H1 (cell line): ENCODE results near the gene HTR2A. TPM values are rescaled to one million over a fixed set of nuclear protein-coding genes. Genes with fewer than 3 reads are reported as not detected.

ENCODE experiments used
- CTCF ChIA-PET: fragments of 300-600 bp; sonication (Branson Sonifier 250); formaldehyde crosslinking; loops from one replicate; lab custom pipeline; 2021; ENCODE audit not compliant: partially characterized antibody; lab: Charles Lee
- POLR2A ChIA-PET: fragments of 300-600 bp; sonication (Branson Sonifier 250); formaldehyde crosslinking; loops from one replicate; lab custom pipeline; 2021; ENCODE audit warnings: inconsistent platforms; ENCODE audit not compliant: partially characterized antibody; lab: Charles Lee
- DNase-seq, 2 experiments: peaks; one replicate each; pipeline versions ENCODE4 v3.0.0 to v3.0.0-alpha.2; 2010 to 2022; ENCODE audit warnings: low spot score in 2 of 2, low read depth in 1 of 2, mixed read lengths in 1 of 2
- FAIRE-seq: peaks from 2 replicates; lab custom pipeline; 2011; peaks lifted over from hg19 to GRCh38; lab: Jason Lieb, UNC
- H2AFZ ChIP-seq: 2 replicates; pipeline ENCODE4 v1.8.1; 2012; ENCODE audit warnings: low read length, inconsistent platforms
- H2AK5ac ChIP-seq: 2 replicates; pipeline ENCODE4 v1.6.1; 2013; ENCODE audit warnings: low read depth, low read length
- H2BK120ac ChIP-seq: replicated peaks from 2 replicates; pipeline ENCODE3; 2013; ENCODE audit warnings: low read depth, low read length, inconsistent platforms
- H2BK12ac ChIP-seq: 2 replicates; pipeline ENCODE4 v1.6.1; 2013; ENCODE audit warnings: low read depth, low read length
- H2BK15ac ChIP-seq: 2 replicates; pipeline ENCODE4 v1.6.1; 2013; ENCODE audit warnings: low read length
- H2BK20ac ChIP-seq: 2 replicates; pipeline ENCODE4 v1.6.1; 2013; ENCODE audit warnings: low read length
- H2BK5ac ChIP-seq: 2 replicates; pipeline ENCODE4 v1.6.1; 2013; ENCODE audit warnings: low read depth, low read length
- H3K14ac ChIP-seq: 2 replicates; pipeline ENCODE4 v1.6.1; 2013; ENCODE audit warnings: inconsistent platforms; ENCODE audit not compliant: insufficient read length
- H3K18ac ChIP-seq: 2 replicates; pipeline ENCODE4 v1.6.1; 2013; ENCODE audit warnings: low read length; ENCODE audit errors: extremely low read depth
- H3K23ac ChIP-seq: 2 replicates; pipeline ENCODE4 v1.6.1; 2013; ENCODE audit warnings: inconsistent platforms; ENCODE audit not compliant: insufficient read length
- H3K23me2 ChIP-seq: 2 replicates; pipeline ENCODE4 v1.6.1; 2013; ENCODE audit warnings: low read depth, low read length
- H3K27ac ChIP-seq: 2 replicates; pipeline ENCODE4 v1.6.1; 2011; ENCODE audit warnings: low read depth, low read length, inconsistent platforms
- H3K27me3 ChIP-seq, 4 experiments: replicated peaks in 1 of 4; 1 replicate in 1 of 4; 2 replicates in 3 of 4; pipeline versions ENCODE4 v1.6.1 to v1.8.1; 2011 to 2013; ENCODE audit warnings: low read length in 3 of 4, mild to moderate bottlenecking in 3 of 4, inconsistent platforms in 2 of 4, mixed read lengths in 2 of 4, moderate library complexity in 1 of 4; ENCODE audit not compliant: control insufficient read depth in 3 of 4, insufficient read depth in 3 of 4; ENCODE audit errors: extremely low read depth in 1 of 4
- H3K36me3 ChIP-seq, 4 experiments: 2 replicates each; pipeline versions ENCODE4 v1.6.1 to v1.8.1; 2011 to 2013; ENCODE audit warnings: mild to moderate bottlenecking in 4 of 4, low read length in 3 of 4, moderate library complexity in 2 of 4, control low read depth in 1 of 4, inconsistent platforms in 1 of 4; ENCODE audit not compliant: insufficient read depth in 4 of 4, control insufficient read depth in 2 of 4
- H3K4ac ChIP-seq: replicated peaks from 2 replicates; pipeline ENCODE3; 2013; ENCODE audit warnings: low read length, low read depth, mixed read lengths, inconsistent platforms; ENCODE audit not compliant: insufficient read length
- H3K4me1 ChIP-seq, 4 experiments: replicated peaks in 1 of 4; 1 replicate in 1 of 4; 2 replicates in 3 of 4; pipeline versions ENCODE4 v1.6.1 to v1.8.1; 2011 to 2013; ENCODE audit warnings: low read length in 3 of 4, inconsistent platforms in 2 of 4, mixed read lengths in 1 of 4; ENCODE audit not compliant: insufficient read depth in 4 of 4, control insufficient read depth in 3 of 4
- H3K4me2 ChIP-seq, 2 experiments: 2 replicates each; pipeline versions ENCODE4 v1.6.1 to v1.8.1; 2011 to 2013; ENCODE audit warnings: low read depth in 2 of 2, low read length in 2 of 2, control low read depth in 1 of 2, inconsistent platforms in 1 of 2, mild to moderate bottlenecking in 1 of 2; ENCODE audit not compliant: insufficient read depth in 1 of 2
- H3K4me3 ChIP-seq, 4 experiments: fragments of 200-600, 300-600 bp in 1 of 4; sonication (generic), shearing (Covaris generic), sonication (Bioruptor Twin) in 1 of 4; 2 replicates each; pipeline versions ENCODE4 v1.5.1 to v1.8.1; 2011 to 2016; ENCODE audit warnings: low read length in 4 of 4, low read depth in 3 of 4, control low read depth in 2 of 4, inconsistent platforms in 2 of 4, mild to moderate bottlenecking in 2 of 4, mixed read lengths in 1 of 4, moderate library complexity in 1 of 4; ENCODE audit not compliant: insufficient read depth in 2 of 4; ENCODE audit errors: extremely low read depth in 1 of 4
- H3K56ac ChIP-seq: replicated peaks from 2 replicates; pipeline ENCODE3; 2013; ENCODE audit warnings: low read depth, mild to moderate bottlenecking, mixed read lengths, low read length, inconsistent platforms; ENCODE audit not compliant: insufficient read length
- H3K79me1 ChIP-seq: 2 replicates; pipeline ENCODE4 v1.6.1; 2013; ENCODE audit warnings: low read depth, low read length, control low read depth
- H3K79me2 ChIP-seq, 2 experiments: 2 replicates each; pipeline versions ENCODE4 v1.6.1 to v1.8.1; 2012 to 2013; ENCODE audit warnings: low read length in 2 of 2, mild to moderate bottlenecking in 2 of 2, inconsistent platforms in 1 of 2; ENCODE audit not compliant: insufficient read depth in 2 of 2, control insufficient read depth in 1 of 2
- H3K9ac ChIP-seq, 4 experiments: replicated peaks in 1 of 4; 1 replicate in 1 of 4; 2 replicates in 3 of 4; pipeline versions ENCODE4 v1.6.1 to v1.8.1; 2011 to 2013; ENCODE audit warnings: low read depth in 3 of 4, low read length in 3 of 4, control low read depth in 2 of 4, mild to moderate bottlenecking in 2 of 4, moderate library complexity in 2 of 4, inconsistent platforms in 1 of 4; ENCODE audit errors: extremely low read depth in 1 of 4
- H3K9me3 ChIP-seq, 2 experiments: 2 replicates each; pipeline versions ENCODE4 v1.6.1 to v1.8.1; 2012 to 2013; ENCODE audit warnings: mild to moderate bottlenecking in 2 of 2, moderate library complexity in 2 of 2, control low read depth in 1 of 2, inconsistent platforms in 1 of 2, low read depth in 1 of 2, low read length in 1 of 2, mixed read lengths in 1 of 2; ENCODE audit not compliant: insufficient read depth in 2 of 2
- H4K20me1 ChIP-seq, 2 experiments: replicated peaks in 1 of 2; 2 replicates each; pipeline versions ENCODE3 to v1.8.1; 2011 to 2013; ENCODE audit warnings: inconsistent platforms in 2 of 2, low read length in 2 of 2, mild to moderate bottlenecking in 1 of 2; ENCODE audit not compliant: insufficient read depth in 2 of 2, control insufficient read depth in 1 of 2
- H4K5ac ChIP-seq: 2 replicates; pipeline ENCODE4 v1.6.1; 2013; ENCODE audit warnings: low read length, low read depth, mixed read lengths, inconsistent platforms; ENCODE audit not compliant: insufficient read length
- H4K8ac ChIP-seq: 2 replicates; pipeline ENCODE4 v1.8.0; 2013; ENCODE audit warnings: mild to moderate bottlenecking, moderate library complexity, low read length, inconsistent platforms; ENCODE audit not compliant: insufficient read depth; ENCODE audit errors: extremely low read depth
- H4K91ac ChIP-seq: replicated peaks from 2 replicates; pipeline ENCODE3; 2013; ENCODE audit warnings: low read length, mixed read lengths, inconsistent platforms; ENCODE audit not compliant: insufficient read length
- ASH2L ChIP-seq: fragments of 200-600, 300-600 bp; sonication (generic); IDR thresholded peaks from one replicate; pipeline ENCODE4 v1.7.1; 2017; ENCODE audit warnings: low read length
- GABPA ChIP-seq: IDR thresholded peaks from 2 replicates; pipeline ENCODE4 v1.6.1; 2011; ENCODE audit warnings: mild to moderate bottlenecking, low read length, moderate library complexity, borderline replicate concordance; ENCODE audit not compliant: insufficient read depth
- RNF2 ChIP-seq: fragments of 200-900, 300-1000 bp; sonication (generic); IDR thresholded peaks from 2 replicates; pipeline ENCODE4 v1.7.1; 2016; ENCODE audit warnings: borderline replicate concordance, low read depth, mild to moderate bottlenecking, antibody characterized with exemption, low read length; ENCODE audit not compliant: poor library complexity, severe bottlenecking; ENCODE audit errors: missing control alignments
- SIN3A ChIP-seq, 2 experiments: IDR thresholded peaks in 1 of 2; conservative IDR thresholded peaks in 1 of 2; 2 replicates each; pipeline ENCODE4 v1.6.1; 2011 to 2012; ENCODE audit warnings: low read length in 2 of 2, improper control_type of control experiment in 1 of 2, low read depth in 1 of 2, mild to moderate bottlenecking in 1 of 2
- SP1 ChIP-seq: IDR thresholded peaks from 2 replicates; pipeline ENCODE4 v1.6.1; 2011; ENCODE audit warnings: low read depth, low read length
- TAF7 ChIP-seq: optimal IDR thresholded peaks from 2 replicates; pipeline ENCODE3; 2011; ENCODE audit warnings: low read depth, mild to moderate bottlenecking, inconsistent platforms, low read length, moderate library complexity, borderline replicate concordance
- YY1 ChIP-seq: IDR thresholded peaks from 2 replicates; pipeline ENCODE4 v1.6.1; 2011; ENCODE audit warnings: low read depth, mild to moderate bottlenecking, low read length
- WGBS, 2 experiments: shearing (Covaris generic) in 1 of 2; methylation state at CpG; one replicate each; pipeline versions ENCODE4 v1.1.6 to v1.1.7; 2013 to 2015; ENCODE audit warnings: low lambda C conversion rate in 2 of 2, mixed read lengths in 2 of 2, inconsistent platforms in 1 of 2, low coverage in 1 of 2, missing lambda C conversion rate in 1 of 2; ENCODE audit not compliant: insufficient replicate concordance in 2 of 2, insufficient coverage in 1 of 2, insufficient read length in 1 of 2; ENCODE audit errors: extremely low coverage in 1 of 2, missing lambda C conversion rate in 1 of 2; 5-methylcytosine and 5-hydroxymethylcytosine counted together
- polyA plus RNA-seq, 7 experiments: library from polyadenylated mRNA; depleted of rRNA in 3 of 7; stranded (reverse) in 5 of 7; unstranded in 2 of 7; fragments of >200 nt in 5 of 7; fragments of 200-250 nt in 2 of 7; gene quantifications; 1 replicate in 5 of 7; 2 replicates in 1 of 7; 4 replicates in 1 of 7; pipeline versions ENCODE4 v1.2.1 to v1.2.3, GENCODE V29; 2011 to 2013; ENCODE audit warnings: missing spikeins in 2 of 7, mixed read lengths in 2 of 7
- total RNA-seq: library from RNA; stranded (reverse); fragmentation: NEBNext Ultra II Directional; extraction: Animal tissue kit (Norgen Biotek cat#: 25700); gene quantifications from 2 replicates; pipeline ENCODE4 v1.2.1, GENCODE V29; 2021
- TF ChIP-seq, protein P1 (sequence below): IDR thresholded peaks from 2 replicates; pipeline ENCODE4 v1.6.1; 2012; ENCODE audit warnings: low read length, inconsistent platforms
- TF ChIP-seq, protein P2 (sequence below): IDR thresholded peaks from 2 replicates; pipeline ENCODE4 v1.6.1; 2012; ENCODE audit warnings: inconsistent platforms

The HTR2A gene
- total and polyA plus RNA-seq, 2 of the 8 experiments (the other 6 are each of a cell fraction or from before 2014, with no cell fraction given), result not detected

- Histone ChIP-seq H2AK5ac (no peak overlapping the region), H3K9me3 (no peaks in the 10 kb centered on the region), H2BK12ac (no peak overlapping the region), H3K18ac (no peak overlapping the region), H4K8ac (no peak overlapping the region), H4K5ac (no peak overlapping the region), H4K91ac (no peak overlapping the region), H3K4me1 (no peaks in the 10 kb centered on the region), H2AFZ (no peak overlapping the region), H3K23me2 (no peaks in the 10 kb centered on the region; the same call in 1 of the 2 replicates), H4K20me1 (no peaks in the 10 kb centered on the region), H3K27ac (no peak overlapping the region), H3K9ac (no peak overlapping the region), H2BK20ac (no peak overlapping the region), H3K23ac (no peak overlapping the region), H3K14ac (no peak overlapping the region), H2BK15ac (no peak overlapping the region), H3K27me3 (no peaks in the 10 kb centered on the region), H3K79me2 (no peaks in the 10 kb centered on the region), H2BK120ac (no peak overlapping the region), H3K79me1 (no peaks in the 10 kb centered on the region), H3K4me3 (no peak overlapping the region), H3K4me2 (no peak overlapping the region), H2BK5ac (no peak overlapping the region), H3K4ac (no peak overlapping the region), H3K56ac (no peak overlapping the region), H3K36me3 (no peaks in the 10 kb centered on the region)
- WGBS, 2 experiments, result 94% methylated on average over 1 of the region's 1 CpG; no CpG with 5 or more reads in 1 of the 2 experiments
- DNase-seq, result no peak
- no peak for TF ChIP-seq TAF7
- TF ChIP-seq, protein P1, sequence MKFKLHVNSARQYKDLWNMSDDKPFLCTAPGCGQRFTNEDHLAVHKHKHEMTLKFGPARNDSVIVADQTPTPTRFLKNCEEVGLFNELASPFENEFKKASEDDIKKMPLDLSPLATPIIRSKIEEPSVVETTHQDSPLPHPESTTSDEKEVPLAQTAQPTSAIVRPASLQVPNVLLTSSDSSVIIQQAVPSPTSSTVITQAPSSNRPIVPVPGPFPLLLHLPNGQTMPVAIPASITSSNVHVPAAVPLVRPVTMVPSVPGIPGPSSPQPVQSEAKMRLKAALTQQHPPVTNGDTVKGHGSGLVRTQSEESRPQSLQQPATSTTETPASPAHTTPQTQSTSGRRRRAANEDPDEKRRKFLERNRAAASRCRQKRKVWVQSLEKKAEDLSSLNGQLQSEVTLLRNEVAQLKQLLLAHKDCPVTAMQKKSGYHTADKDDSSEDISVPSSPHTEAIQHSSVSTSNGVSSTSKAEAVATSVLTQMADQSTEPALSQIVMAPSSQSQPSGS, result no peak
- TF ChIP-seq GABPA, result no peak
- TF ChIP-seq RNF2, result no peak
- TF ChIP-seq SP1, result no peak
- no peak for TF ChIP-seq ASH2L
- no peak for TF ChIP-seq SIN3A (conservative IDR thresholded peaks at IDR 0.05 in 1 of 2, IDR thresholded peaks at IDR 0.05 in 1 of 2; ENCODE audit: low read depth in 1 of 2, low read length in 2 of 2)
- TF ChIP-seq, protein P2, sequence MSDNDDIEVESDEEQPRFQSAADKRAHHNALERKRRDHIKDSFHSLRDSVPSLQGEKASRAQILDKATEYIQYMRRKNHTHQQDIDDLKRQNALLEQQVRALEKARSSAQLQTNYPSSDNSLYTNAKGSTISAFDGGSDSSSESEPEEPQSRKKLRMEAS, result no peak
- TF ChIP-seq YY1, result no peak
- POLR2A ChIA-PET, result no interaction called here
- no peak for FAIRE-seq
- CTCF ChIA-PET, result interaction anchor here (1.2 kb wide), 1 partner anchor 15 kb away, joined by 3 read pairs; no protein-coding TSS in a partner anchor
Measured at GRCh38 chr13:46839399-46839798, 57.5 kb downstream of the HTR2A start.
